ENCODE measurements around the gene ITGB3.

- TF ChIP-seq POLR2AphosphoS5 (IDR thresholded peaks at IDR 0.05) (no peak), CTCF (IDR thresholded peaks at IDR 0.05) (no peak), EP300 (IDR thresholded peaks at IDR 0.05) (no peak), POLR2A (IDR thresholded peaks at IDR 0.05; ENCODE audit: low read depth) (no peak)
These were observed 11.0 kb upstream of the ITGB3 start for GRCh38 chr17:47242648-47243047.

Measured in esophagus muscularis mucosa (tissue), 4 donors.